NCI-H774 (cell line): ENCODE results near the gene PTGDR2.

ENCODE experiments used
- DNase-seq: peaks from one replicate; lab custom pipeline; 2025; lab: John Stamatoyannopoulos, UW

PTGDR2 gene

GRCh38 chr11:60855726-60856633 is at the start of gene PTGDR2:
TSS of gene PTGDR2 (minus strand) at chr11:60855950. CDS start at chr11:60853722, 2,228 bp downstream.
- DNase-seq: no peak

GRCh38 chr11:60905047-60905446 is 49.3 kb upstream of the PTGDR2 start:
- DNase-seq: no peak

- DNase-seq: no peak
Measured at GRCh38 chr11:60902625-60903024, 46.9 kb upstream of the PTGDR2 start.

GRCh38 chr11:60900673-60901404 is 45.1 kb upstream of the PTGDR2 start:
- DNase-seq: no peak

- no peak for DNase-seq
Measured at GRCh38 chr11:60899977-60900376, 44.2 kb upstream of the PTGDR2 start.

- DNase-seq: peak; percentile 31
Measured at GRCh38 chr11:60899046-60899936, 43.5 kb upstream of the PTGDR2 start.

GRCh38 chr11:60897496-60897895 is 41.7 kb upstream of the PTGDR2 start:
- DNase-seq: no peak

GRCh38 chr11:60895687-60896086 is 39.9 kb upstream of the PTGDR2 start:
- no peak for DNase-seq

- DNase-seq: no peak
Measured at GRCh38 chr11:60891103-60891741, 35.5 kb upstream of the PTGDR2 start.

GRCh38 chr11:60890696-60891095 is 34.9 kb upstream of the PTGDR2 start:
- no peak for DNase-seq

GRCh38 chr11:60889869-60890311 is 34.1 kb upstream of the PTGDR2 start:
- no peak for DNase-seq

- peak; percentile 79 for DNase-seq
Measured at GRCh38 chr11:60887556-60887955, 31.8 kb upstream of the PTGDR2 start.

GRCh38 chr11:60880643-60881282 is 25.0 kb upstream of the PTGDR2 start:
- DNase-seq: peak; percentile 73

- no peak for DNase-seq
Measured at GRCh38 chr11:60879971-60880588, 24.3 kb upstream of the PTGDR2 start.

GRCh38 chr11:60879104-60879503 is 23.4 kb upstream of the PTGDR2 start:
- no peak for DNase-seq

- no peak for DNase-seq
Measured at GRCh38 chr11:60878245-60879101, 22.7 kb upstream of the PTGDR2 start.

- no peak for DNase-seq
Measured at GRCh38 chr11:60876168-60876485, 20.4 kb upstream of the PTGDR2 start.

- DNase-seq: no peak
Measured at GRCh38 chr11:60875366-60876167, 19.8 kb upstream of the PTGDR2 start.
